ENCODE measurements around the gene TEX264. TPM values are rescaled to one million over a fixed set of nuclear protein-coding genes. Genes with fewer than 3 reads are reported as not detected.

TEX264 gene
- total and polyA plus RNA-seq, 2 of the 13 experiments (the other 11 are each of a cell fraction or from before 2014, with no cell fraction given): 35.2 to 52.1 TPM

- peak; percentile 78 for TF ChIP-seq RNF219 (CRISPR knock-in tag; IDR thresholded peaks at IDR 0.05)
- TF ChIP-seq SMAD1 (CRISPR knock-in tag; IDR thresholded peaks at IDR 0.05; ENCODE audit: borderline replicate concordance, low read depth): no peak
- TF ChIP-seq NRL (CRISPR knock-in tag; IDR thresholded peaks at IDR 0.05; ENCODE audit: borderline replicate concordance): peak; percentile 92
- peak; percentile 49; the same call in 1 of the 2 replicates for TF ChIP-seq ZNF205 (CRISPR knock-in tag; IDR thresholded peaks at IDR 0.05)
- no peak for TF ChIP-seq BRD4 (CRISPR knock-in tag; IDR thresholded peaks at IDR 0.05)
- no peak for TF ChIP-seq HMGA1 (CRISPR knock-in tag; conservative IDR thresholded peaks at IDR 0.05)
- peak; percentile 77 for TF ChIP-seq POLR2G (IDR thresholded peaks at IDR 0.05; ENCODE audit: low read depth, low read length)
- 0 out of 2 replicates have a peak, but pooled peaks have one; percentile 72 for TF ChIP-seq DMAP1 (CRISPR knock-in tag; IDR thresholded peaks at IDR 0.05)
- 0 out of 3 replicates have a peak, but pooled peaks have one; percentile 11 for TF ChIP-seq MXI1 (IDR thresholded peaks at IDR 0.05; ENCODE audit: borderline replicate concordance, low read depth, low read length)
- peak; percentile 60; the same call in 1 of the 2 replicates for TF ChIP-seq ZNF747 (CRISPR knock-in tag; IDR thresholded peaks at IDR 0.05; ENCODE audit: borderline replicate concordance)
- 0 out of 2 replicates have a peak, but pooled peaks have one; percentile 14 for TF ChIP-seq CSRNP1 (CRISPR knock-in tag; IDR thresholded peaks at IDR 0.05)
- TF ChIP-seq ZNF3 (CRISPR knock-in tag; IDR thresholded peaks at IDR 0.05): no peak
- TF ChIP-seq NFATC3 (CRISPR knock-in tag; IDR thresholded peaks at IDR 0.05): peak; percentile 38; the same call in 1 of the 2 replicates
- TF ChIP-seq MAZ (IDR thresholded peaks at IDR 0.05; ENCODE audit: borderline replicate concordance, low read depth, low read length): no peak
- 0 out of 2 replicates have a peak, but pooled peaks have one; percentile 14 for TF ChIP-seq MAZ (CRISPR knock-in tag; IDR thresholded peaks at IDR 0.05; ENCODE audit: low read depth)
- peak; percentile 70 for TF ChIP-seq POLR2AphosphoS5 (IDR thresholded peaks at IDR 0.05; ENCODE audit: low read depth, low read length)
- peak; percentile 16 for TF ChIP-seq AGO2 (optimal IDR thresholded peaks at IDR 0.05; ENCODE audit: low read depth, low read length)
- TF ChIP-seq ZNF740 (CRISPR knock-in tag; IDR thresholded peaks at IDR 0.05): no peak
- peak; percentile 38; the same call in 1 of the 2 replicates for TF ChIP-seq ZNF788 (CRISPR knock-in tag; IDR thresholded peaks at IDR 0.05; ENCODE audit: borderline replicate concordance)
- no peak for TF ChIP-seq TRAFD1 (CRISPR knock-in tag; IDR thresholded peaks at IDR 0.05; ENCODE audit: borderline replicate concordance)
- peak; percentile 56; the same call in 1 of the 2 replicates for TF ChIP-seq THRA (CRISPR knock-in tag; IDR thresholded peaks at IDR 0.05; ENCODE audit: borderline replicate concordance)
Observed at GRCh38 chr3:51671734-51672475, 853 bp downstream of the TEX264 start (continued).
